DMS79 treated with DMSO at 0.1 percent for 48 hours (cell line): ENCODE data around the gene DPF3.
A peak's percentile ranks its signal among the peaks of the same experiment; 100 is the strongest.

Source experiments
- DNase-seq: peaks from one replicate; lab custom pipeline; 2025; lab: John Stamatoyannopoulos, UW

DPF3 gene

GRCh38 chr14:72740966-72741825, 152.7 kb downstream of the DPF3 start:
- DNase-seq = no peak

GRCh38 chr14:72740504-72740961, 153.4 kb downstream of the DPF3 start:
- no peak for DNase-seq

- DNase-seq = no peak
These were observed 154.2 kb downstream of the DPF3 start for GRCh38 chr14:72739446-72740405.

GRCh38 chr14:72738161-72738611, 155.7 kb downstream of the DPF3 start:
- DNase-seq = no peak

- no peak for DNase-seq
These were observed 156.3 kb downstream of the DPF3 start for GRCh38 chr14:72737560-72737943.

- no peak for DNase-seq
These were observed 156.9 kb downstream of the DPF3 start for GRCh38 chr14:72736786-72737559.

GRCh38 chr14:72736308-72736707, 157.6 kb downstream of the DPF3 start:
- DNase-seq = no peak

- DNase-seq = no peak
These were observed 161.7 kb downstream of the DPF3 start for GRCh38 chr14:72732022-72732780.

GRCh38 chr14:72731252-72732020, 162.5 kb downstream of the DPF3 start:
- DNase-seq = no peak

GRCh38 chr14:72730468-72730867, 163.4 kb downstream of the DPF3 start:
- DNase-seq = no peak

- DNase-seq = no peak
These were observed 167.5 kb downstream of the DPF3 start for GRCh38 chr14:72726444-72726843.

GRCh38 chr14:72723858-72724530, 169.9 kb downstream of the DPF3 start:
- no peak for DNase-seq

- no peak for DNase-seq
These were observed 171.6 kb downstream of the DPF3 start for GRCh38 chr14:72722201-72722785.

GRCh38 chr14:72721083-72721482, 172.8 kb downstream of the DPF3 start:
- DNase-seq = no peak

- no peak for DNase-seq
These were observed 176.7 kb downstream of the DPF3 start for GRCh38 chr14:72717220-72717619.

- DNase-seq = peak; percentile 46
These were observed 177.4 kb downstream of the DPF3 start for GRCh38 chr14:72716476-72716875.

GRCh38 chr14:72715850-72716228, 178.1 kb downstream of the DPF3 start:
- DNase-seq = peak; percentile 27

- DNase-seq = peak; percentile 27
These were observed 178.6 kb downstream of the DPF3 start for GRCh38 chr14:72715215-72715849.

- DNase-seq = no peak
These were observed 179.1 kb downstream of the DPF3 start for GRCh38 chr14:72714871-72715214.
